ENCODE results near the gene ZNF184.

Gene ZNF184

GRCh38 chr6:27479319-27480182 lies 6.6 kb upstream of the ZNF184 start:
- in situ Hi-C loops (cut with MboI; ENCODE audit: low sequenced_read_pairs): no loop called here

- in situ Hi-C loops (cut with MboI; ENCODE audit: low sequenced_read_pairs): no loop called here
Measured at GRCh38 chr6:27478706-27479318, 5.9 kb upstream of the ZNF184 start.

- in situ Hi-C loops (cut with MboI; ENCODE audit: low sequenced_read_pairs): no loop called here
Measured at GRCh38 chr6:27478141-27478705, 5.3 kb upstream of the ZNF184 start.

- in situ Hi-C loops (cut with MboI; ENCODE audit: low sequenced_read_pairs): no loop called here
Measured at GRCh38 chr6:27477318-27478013, 4.6 kb upstream of the ZNF184 start.

GRCh38 chr6:27476090-27476489 lies 3.2 kb upstream of the ZNF184 start:
- in situ Hi-C loops (cut with MboI; ENCODE audit: low sequenced_read_pairs): no loop called here

- in situ Hi-C loops (cut with MboI; ENCODE audit: low sequenced_read_pairs): no loop called here
Measured at GRCh38 chr6:27474672-27475071, 1.8 kb upstream of the ZNF184 start.

- in situ Hi-C loops (cut with MboI; ENCODE audit: low sequenced_read_pairs): no loop called here
Measured at GRCh38 chr6:27474172-27474465, 1.2 kb upstream of the ZNF184 start.

- in situ Hi-C loops (cut with MboI; ENCODE audit: low sequenced_read_pairs): no loop called here
Measured at GRCh38 chr6:27472182-27472616, 706 bp downstream of the ZNF184 start.

- in situ Hi-C loops (cut with MboI; ENCODE audit: low sequenced_read_pairs): no loop called here
Measured at GRCh38 chr6:27471365-27472115, 1.4 kb downstream of the ZNF184 start.

- in situ Hi-C loops (cut with MboI; ENCODE audit: low sequenced_read_pairs): no loop called here
Measured at GRCh38 chr6:27470023-27470422, 2.9 kb downstream of the ZNF184 start.

GRCh38 chr6:27468334-27468733 lies 4.6 kb downstream of the ZNF184 start:
- in situ Hi-C loops (cut with MboI; ENCODE audit: low sequenced_read_pairs): no loop called here

- in situ Hi-C loops (cut with MboI; ENCODE audit: low sequenced_read_pairs): no loop called here
Measured at GRCh38 chr6:27452496-27452897, 20.4 kb downstream of the ZNF184 start.

GRCh38 chr6:27451660-27452390 lies 21.1 kb downstream of the ZNF184 start:
- in situ Hi-C loops (cut with MboI; ENCODE audit: low sequenced_read_pairs): no loop called here

GRCh38 chr6:27448456-27448855 lies 24.4 kb downstream of the ZNF184 start:
- in situ Hi-C loops (cut with MboI; ENCODE audit: low sequenced_read_pairs): no loop called here

GRCh38 chr6:27442932-27443331 lies 30.0 kb downstream of the ZNF184 start:
- in situ Hi-C loops (cut with MboI; ENCODE audit: low sequenced_read_pairs): no loop called here

GRCh38 chr6:27441001-27441400 lies 31.9 kb downstream of the ZNF184 start:
- in situ Hi-C loops (cut with MboI; ENCODE audit: low sequenced_read_pairs): no loop called here

GRCh38 chr6:27439371-27439770 lies 33.5 kb downstream of the ZNF184 start:
- in situ Hi-C loops (cut with MboI; ENCODE audit: low sequenced_read_pairs): no loop called here

- in situ Hi-C loops (cut with MboI; ENCODE audit: low sequenced_read_pairs): no loop called here
Measured at GRCh38 chr6:27433714-27434113, 39.2 kb downstream of the ZNF184 start.

GRCh38 chr6:27428966-27429365 lies 43.9 kb downstream of the ZNF184 start:
- in situ Hi-C loops (cut with MboI; ENCODE audit: low sequenced_read_pairs): no loop called here

GRCh38 chr6:27428502-27428901 lies 44.4 kb downstream of the ZNF184 start:
- in situ Hi-C loops (cut with MboI; ENCODE audit: low sequenced_read_pairs): no loop called here

Data from HL-60/S4 treated with retinoic acid at 250 ng/mL for 4 days and 3 days (cell line).